Measurements from ENCODE around the gene SLC24A3. TPM values are rescaled to one million over a fixed set of nuclear protein-coding genes. Genes with fewer than 3 reads are reported as not detected.
A peak's percentile ranks its signal among the peaks of the same experiment; 100 is the strongest.

Gene SLC24A3
- total RNA-seq, 3 donors from 2014 or later: 4.9 to 12.3 (median 5.9) TPM

DNA sequence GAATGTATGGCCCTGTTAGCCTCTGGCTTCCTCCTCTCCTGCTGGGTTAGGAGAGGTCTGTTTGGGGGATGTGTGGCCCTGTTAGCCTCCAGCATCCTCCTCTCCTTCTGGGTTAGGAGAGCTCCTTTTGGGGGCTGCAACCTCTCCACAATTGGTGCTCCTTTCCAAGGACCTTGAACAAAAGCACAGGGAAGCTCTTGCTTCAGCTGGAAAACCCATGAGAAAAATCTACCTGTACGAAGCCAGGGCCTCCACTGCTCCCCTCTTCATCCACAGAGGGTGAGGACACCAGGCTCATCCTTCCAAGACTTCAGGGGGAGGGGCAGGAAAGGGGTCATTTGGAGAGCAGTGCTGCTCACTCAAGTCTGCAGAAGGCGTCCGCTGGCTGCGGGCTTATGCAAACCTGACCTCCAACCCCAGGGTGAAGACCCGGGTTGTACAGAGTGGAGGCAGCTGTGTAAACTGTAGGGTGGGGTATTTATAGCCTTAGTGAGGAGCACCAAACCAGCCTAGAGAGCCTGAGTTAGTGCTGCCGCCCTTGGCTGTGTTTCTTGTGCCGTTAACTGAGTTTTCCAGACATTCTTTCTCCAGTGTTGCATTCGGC lies 62.1 kb downstream of the SLC24A3 start:
- Histone ChIP-seq H3K36me3 (no peaks in the 10 kb centered on the region), H3K4me3 (no peak overlapping the region), H3K9me3 (no peaks in the 10 kb centered on the region), H3K27me3 (no peaks in the 10 kb centered on the region), H3K4me1 (peaks cover 5 to 11% of the 10 kb centered on the region in 2 donors), H3K27ac (peak overlapping the region; percentile 73 to 84)
- no peak for TF ChIP-seq POLR2AphosphoS5 (IDR thresholded peaks at IDR 0.05)
- DNase-seq (ENCODE audit: low spot score in 2 of 2): no peak
- intact Hi-C loops (cut with DNase I; ENCODE audit: low total_unique reads): no loop called here

DNA sequence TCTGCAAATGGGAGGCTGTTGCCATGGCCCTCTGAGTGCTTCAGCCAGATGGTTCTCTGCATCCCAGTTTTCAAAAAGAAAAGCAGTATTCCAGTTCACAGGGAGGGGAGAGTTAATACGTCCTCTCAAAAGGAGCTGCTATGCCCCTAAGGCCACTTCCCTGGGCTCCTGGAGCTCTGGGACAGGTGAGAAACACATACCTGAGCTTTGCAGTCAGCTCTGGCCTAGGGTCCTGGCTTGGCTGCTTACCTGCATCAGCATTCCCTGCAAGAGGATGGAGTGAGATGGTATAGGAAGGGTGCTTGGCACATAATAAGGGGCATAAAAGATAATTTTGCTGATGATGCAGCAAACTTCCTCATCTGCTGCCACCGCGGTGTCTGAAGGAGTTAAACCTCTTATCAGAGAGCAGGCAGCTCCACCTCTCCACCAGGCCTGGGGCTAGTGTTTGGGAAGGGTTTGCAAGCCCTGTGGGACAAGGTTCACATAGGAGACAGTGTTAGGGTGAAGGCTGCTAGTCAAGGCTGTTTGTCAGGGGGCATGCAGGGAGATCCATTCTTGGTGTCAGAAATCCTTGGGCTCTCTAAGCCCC lies 62.7 kb downstream of the SLC24A3 start:
- Histone ChIP-seq H3K4me3 (peak overlapping the region in 1 of 3 donors; percentile 35), H3K36me3 (no peaks in the 10 kb centered on the region), H3K27ac (peak overlapping the region; percentile 73 to 84), H3K4me1 (peaks cover 5 to 11% of the 10 kb centered on the region in 2 donors), H3K27me3 (no peaks in the 10 kb centered on the region), H3K9me3 (no peaks in the 10 kb centered on the region)
- no peak for DNase-seq (ENCODE audit: low spot score in 2 of 2)
- intact Hi-C loops (cut with DNase I; ENCODE audit: low total_unique reads): no loop called here
- TF ChIP-seq POLR2A (IDR thresholded peaks at IDR 0.05) (no peak), POLR2AphosphoS5 (IDR thresholded peaks at IDR 0.05) (no peak)
- TF ChIP-seq, protein P1, sequence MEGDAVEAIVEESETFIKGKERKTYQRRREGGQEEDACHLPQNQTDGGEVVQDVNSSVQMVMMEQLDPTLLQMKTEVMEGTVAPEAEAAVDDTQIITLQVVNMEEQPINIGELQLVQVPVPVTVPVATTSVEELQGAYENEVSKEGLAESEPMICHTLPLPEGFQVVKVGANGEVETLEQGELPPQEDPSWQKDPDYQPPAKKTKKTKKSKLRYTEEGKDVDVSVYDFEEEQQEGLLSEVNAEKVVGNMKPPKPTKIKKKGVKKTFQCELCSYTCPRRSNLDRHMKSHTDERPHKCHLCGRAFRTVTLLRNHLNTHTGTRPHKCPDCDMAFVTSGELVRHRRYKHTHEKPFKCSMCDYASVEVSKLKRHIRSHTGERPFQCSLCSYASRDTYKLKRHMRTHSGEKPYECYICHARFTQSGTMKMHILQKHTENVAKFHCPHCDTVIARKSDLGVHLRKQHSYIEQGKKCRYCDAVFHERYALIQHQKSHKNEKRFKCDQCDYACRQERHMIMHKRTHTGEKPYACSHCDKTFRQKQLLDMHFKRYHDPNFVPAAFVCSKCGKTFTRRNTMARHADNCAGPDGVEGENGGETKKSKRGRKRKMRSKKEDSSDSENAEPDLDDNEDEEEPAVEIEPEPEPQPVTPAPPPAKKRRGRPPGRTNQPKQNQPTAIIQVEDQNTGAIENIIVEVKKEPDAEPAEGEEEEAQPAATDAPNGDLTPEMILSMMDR (IDR thresholded peaks at IDR 0.05): no peak

DNA sequence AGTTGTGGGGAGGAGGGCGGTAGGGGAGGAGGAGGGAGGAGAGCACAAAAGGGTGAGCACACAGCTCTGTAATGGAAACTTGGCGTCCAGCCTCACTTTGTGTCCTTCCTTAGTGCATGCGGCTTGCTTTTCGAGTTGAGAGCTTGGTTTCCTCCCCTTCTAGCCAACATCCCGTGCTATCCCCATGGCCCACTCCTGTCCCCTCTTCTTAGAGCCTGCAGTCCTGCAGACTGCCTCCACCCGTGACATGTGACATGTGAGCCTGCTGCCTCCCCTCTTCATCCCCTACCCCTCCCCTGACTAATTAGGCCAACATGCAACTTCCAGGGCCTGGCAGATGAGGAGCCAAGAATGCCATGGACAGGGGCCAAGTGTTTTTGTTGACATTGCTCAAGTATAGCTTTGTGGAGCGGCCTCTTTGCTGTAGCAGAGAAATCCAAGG lies 63.2 kb downstream of the SLC24A3 start:
- Histone ChIP-seq H3K27me3 (no peaks in the 10 kb centered on the region), H3K4me3 (peak overlapping the region in 1 of 3 donors; percentile 35), H3K36me3 (no peaks in the 10 kb centered on the region), H3K27ac (peak overlapping the region; percentile 73 to 84), H3K4me1 (peaks cover 5 to 11% of the 10 kb centered on the region in 2 donors), H3K9me3 (no peaks in the 10 kb centered on the region)
- intact Hi-C loops (cut with DNase I; ENCODE audit: low total_unique reads): no loop called here
- no peak for TF ChIP-seq POLR2A (IDR thresholded peaks at IDR 0.05)
- peak in 2 of 3 donors; percentile 41 to 59 for TF ChIP-seq POLR2AphosphoS5 (IDR thresholded peaks at IDR 0.05)
- DNase-seq (ENCODE audit: low spot score in 2 of 2): peak; percentile 68 to 84

DNA sequence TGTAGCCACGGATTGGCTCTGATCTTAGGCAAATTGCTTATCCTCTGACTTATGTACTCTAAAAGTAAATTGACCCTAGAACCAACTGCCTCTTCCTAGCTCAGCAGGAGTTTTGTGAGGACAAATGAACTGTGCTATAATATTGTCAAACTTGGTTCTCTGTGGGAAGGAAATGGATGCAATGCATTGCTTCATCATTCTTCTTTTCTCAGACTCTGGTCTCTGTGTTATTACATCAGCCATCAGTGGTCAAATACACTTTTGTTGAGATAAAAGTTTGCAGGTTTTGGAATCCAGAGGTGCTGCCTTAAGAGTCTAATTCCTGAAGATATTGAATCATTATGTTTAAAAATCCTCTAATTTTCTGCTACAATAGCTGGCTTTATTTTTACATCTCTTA lies 64.9 kb downstream of the SLC24A3 start:
- peaks cover 5 to 11% of the 10 kb centered on the region in 2 donors for H3K4me1 ChIP-seq
- H3K36me3 ChIP-seq: no peaks in the 10 kb centered on the region
- H3K27me3 ChIP-seq: no peaks in the 10 kb centered on the region
- no peak overlapping the region for H3K4me3 ChIP-seq
- H3K9me3 ChIP-seq: no peaks in the 10 kb centered on the region
- H3K27ac ChIP-seq: peak overlapping the region in 1 of 2 donors; percentile 35
- intact Hi-C loops (cut with DNase I; ENCODE audit: low total_unique reads): no loop called here
- DNase-seq (ENCODE audit: low spot score in 2 of 2): no peak
- TF ChIP-seq POLR2A (IDR thresholded peaks at IDR 0.05) (no peak), POLR2AphosphoS5 (IDR thresholded peaks at IDR 0.05) (no peak)
- TF ChIP-seq, protein P1 (IDR thresholded peaks at IDR 0.05): no peak

DNA sequence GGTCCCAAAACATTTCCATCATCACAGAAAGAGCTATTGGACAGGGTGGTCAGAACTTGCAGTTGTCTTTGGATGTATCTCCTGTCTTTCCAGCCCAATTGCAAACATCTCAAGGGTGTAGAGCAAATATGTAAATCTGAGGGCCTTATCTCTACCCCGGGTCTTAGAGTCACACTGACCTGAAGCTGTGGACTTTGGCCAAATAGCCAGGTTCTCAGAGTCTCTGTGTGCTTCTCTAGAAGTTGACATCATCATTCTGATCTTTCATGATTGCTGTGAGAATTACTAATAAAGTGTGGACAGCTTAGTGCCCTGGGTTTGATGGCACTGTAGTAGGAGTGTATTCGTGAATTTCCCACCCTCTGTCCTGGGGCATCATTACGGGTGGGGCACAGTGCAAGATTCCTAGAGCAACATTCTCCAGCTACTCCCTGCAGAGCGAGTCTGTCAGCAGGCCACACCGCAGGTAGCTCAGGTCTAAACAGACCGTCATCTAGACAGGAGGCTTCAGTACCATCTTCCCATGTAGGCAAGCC lies 71.1 kb downstream of the SLC24A3 start:
- TF ChIP-seq POLR2AphosphoS5 (IDR thresholded peaks at IDR 0.05) (no peak), POLR2A (IDR thresholded peaks at IDR 0.05) (no peak)
- TF ChIP-seq, protein P1 (IDR thresholded peaks at IDR 0.05): no peak
- H3K27ac ChIP-seq: peak overlapping the region in 1 of 2 donors; percentile 55
- no peak overlapping the region for H3K4me3 ChIP-seq
- H3K9me3 ChIP-seq: no peaks in the 10 kb centered on the region
- no peak for DNase-seq (ENCODE audit: low spot score in 2 of 2)
- intact Hi-C loops (cut with DNase I; ENCODE audit: low total_unique reads): no loop called here
- H3K27me3 ChIP-seq: no peaks in the 10 kb centered on the region
- no peaks in the 10 kb centered on the region for H3K36me3 ChIP-seq
- H3K4me1 ChIP-seq: no peaks in the 10 kb centered on the region

Measured in breast epithelium (tissue), 4 donors.